Esophagus squamous epithelium (tissue), 4 donors: ENCODE data around the gene PGAM5.

Experiments
- POLR2A ChIP-seq, 4 donors: fragments of 450-650 bp; IDR thresholded peaks; one replicate each; pipeline ENCODE4 v1.6.1; 2017; ENCODE audit warnings: antibody characterized with exemption in 4 of 4, mild to moderate bottlenecking in 4 of 4, moderate library complexity in 3 of 4
- TF ChIP-seq, protein P1 (sequence below), 6 experiments: fragments of 450-650 bp in 4 of 6; fragments of 200-600 bp in 2 of 6; sonication (generic) in 2 of 6; IDR thresholded peaks; one replicate each; pipeline ENCODE4 v1.5.1; 2016 to 2019; ENCODE audit warnings: antibody characterized with exemption in 6 of 6, mild to moderate bottlenecking in 4 of 6, moderate library complexity in 4 of 6

DNA sequence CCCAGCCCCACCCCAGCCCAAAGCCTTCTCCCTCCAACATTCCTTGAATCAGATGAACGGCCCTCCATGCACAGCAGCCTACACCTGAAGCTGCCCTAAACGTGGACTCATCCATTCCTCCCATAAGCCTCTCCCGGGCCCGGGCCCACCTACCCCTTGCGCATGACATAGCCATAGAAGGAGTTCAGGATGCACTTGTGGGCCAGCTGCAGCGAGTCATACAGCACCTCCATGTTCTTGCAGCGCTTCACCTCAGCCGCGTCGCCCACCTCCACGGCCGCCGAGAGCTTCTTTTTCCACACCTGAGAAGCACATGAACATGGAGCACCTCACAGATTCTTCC lies 45.5 kb upstream of the PGAM5 start:
- TF ChIP-seq, protein P1, sequence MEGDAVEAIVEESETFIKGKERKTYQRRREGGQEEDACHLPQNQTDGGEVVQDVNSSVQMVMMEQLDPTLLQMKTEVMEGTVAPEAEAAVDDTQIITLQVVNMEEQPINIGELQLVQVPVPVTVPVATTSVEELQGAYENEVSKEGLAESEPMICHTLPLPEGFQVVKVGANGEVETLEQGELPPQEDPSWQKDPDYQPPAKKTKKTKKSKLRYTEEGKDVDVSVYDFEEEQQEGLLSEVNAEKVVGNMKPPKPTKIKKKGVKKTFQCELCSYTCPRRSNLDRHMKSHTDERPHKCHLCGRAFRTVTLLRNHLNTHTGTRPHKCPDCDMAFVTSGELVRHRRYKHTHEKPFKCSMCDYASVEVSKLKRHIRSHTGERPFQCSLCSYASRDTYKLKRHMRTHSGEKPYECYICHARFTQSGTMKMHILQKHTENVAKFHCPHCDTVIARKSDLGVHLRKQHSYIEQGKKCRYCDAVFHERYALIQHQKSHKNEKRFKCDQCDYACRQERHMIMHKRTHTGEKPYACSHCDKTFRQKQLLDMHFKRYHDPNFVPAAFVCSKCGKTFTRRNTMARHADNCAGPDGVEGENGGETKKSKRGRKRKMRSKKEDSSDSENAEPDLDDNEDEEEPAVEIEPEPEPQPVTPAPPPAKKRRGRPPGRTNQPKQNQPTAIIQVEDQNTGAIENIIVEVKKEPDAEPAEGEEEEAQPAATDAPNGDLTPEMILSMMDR (IDR thresholded peaks at IDR 0.05), result no peak
- no peak for TF ChIP-seq POLR2A (IDR thresholded peaks at IDR 0.05)
